Measurements from ENCODE around the gene CHRNB4. TPM values are rescaled to one million over a fixed set of nuclear protein-coding genes. Genes with fewer than 3 reads are reported as not detected.

The CHRNB4 gene
- total and polyA plus RNA-seq, 10 of the 15 experiments (the other 5 are each of a cell fraction or from before 2014, with no cell fraction given) = 0.10 TPM; not detected in 9

- H3K27me3 ChIP-seq (replicated peaks in 1 of 2; ENCODE audit: control insufficient read depth in 2 of 2, insufficient read depth in 2 of 2, low read length in 1 of 2) = no peaks in the 10 kb centered on the region; a peak in 1 of 4 replicates
- in situ Hi-C loops (cut with MboI) (loop anchor here (5.0 kb wide), 1 partner anchor 50 kb away; no protein-coding TSS in a partner anchor), intact Hi-C loops (cut with micrococcal nuclease; ENCODE audit: unreplicated experiment) (no loop called here)
- no peak overlapping the region for H3K27ac ChIP-seq (ENCODE audit: control insufficient read depth, insufficient read depth)
- no peak for FAIRE-seq
- no peaks in the 10 kb centered on the region for H3K36me3 ChIP-seq (ENCODE audit: control insufficient read depth in 2 of 2, insufficient read depth in 2 of 2, low read length in 1 of 2)
- H2AFZ ChIP-seq (ENCODE audit: control insufficient read depth, low read depth, low read length) = no peak overlapping the region
- H3K4me1 ChIP-seq (ENCODE audit: control insufficient read depth, insufficient read depth, low read length) = no peaks in the 10 kb centered on the region
- no peak for DNase-seq (ENCODE audit: low read depth, low spot score)
- ChIA-PET RAD21 (ENCODE audit: unreplicated experiment) (no interaction called here), SMC1A (ENCODE audit: uncharacterized antibody, unreplicated experiment) (interaction anchor here (0.6 to 1.5 kb wide), 2 partner anchors 12 to 13 kb away, joined by 3 read pairs; no protein-coding TSS in a partner anchor), POLR2A (interaction anchor here (0.5 kb wide), 1 partner anchor 130 kb away, joined by 3 read pairs; no protein-coding TSS in a partner anchor), CTCF (interaction anchor here (1.0 to 1.2 kb wide), 2 partner anchors 12 to 33 kb away, joined by 3 read pairs; no protein-coding TSS in a partner anchor)
- no TSS peak for BruUV-seq (replicated peaks)
- no peak overlapping the region for H3K9ac ChIP-seq (ENCODE audit: control insufficient read depth, insufficient read depth, low read length)
- ATAC-seq = no peak
- H3K4me3 ChIP-seq = no peak overlapping the region
- TF ChIP-seq NFYA (IDR thresholded peaks at IDR 0.05; ENCODE audit: borderline replicate concordance, low read depth, low read length) = no peak
- no peak for TF ChIP-seq HDAC6 (IDR thresholded peaks at IDR 0.05; ENCODE audit: unreplicated experiment)
- no peak for TF ChIP-seq ZBTB40 (IDR thresholded peaks at IDR 0.05; ENCODE audit: borderline replicate concordance)
- no peak for TF ChIP-seq JUND (IDR thresholded peaks at IDR 0.05; ENCODE audit: low read depth, low read length)
- no peak for TF ChIP-seq CEBPZ (IDR thresholded peaks at IDR 0.05; ENCODE audit: low read depth, low read length)
- H4K20me1 ChIP-seq (ENCODE audit: control insufficient read depth, insufficient read depth) = no peaks in the 10 kb centered on the region
- no peak overlapping the region for H3K4me2 ChIP-seq (ENCODE audit: control insufficient read depth, insufficient read depth)
- no peaks in the 10 kb centered on the region for H3K79me2 ChIP-seq (ENCODE audit: control insufficient read depth, insufficient read depth, low read length)
- H3K9me3 ChIP-seq (replicated peaks; ENCODE audit: control insufficient read depth, insufficient read depth, low read length) = no peaks in the 10 kb centered on the region
- WGBS (ENCODE audit: insufficient coverage, insufficient replicate concordance, low lambda C conversion rate, missing lambda C conversion rate) = 0% methylated on average over 1 of the region's 1 CpG
Observed at GRCh38 chr15:78651930-78652615, 11.1 kb upstream of the CHRNB4 start.
